GM12875 (cell line): ENCODE measurements around the gene SVIL.

Source experiments
- H3K4me3 ChIP-seq: one replicate; pipeline ENCODE4 v1.5.1; 2011; ENCODE audit warnings: low read depth, low read length, control low read depth
- TF ChIP-seq, protein P1 (sequence below): IDR thresholded peaks from 2 replicates; pipeline ENCODE4 v1.5.1; 2011; ENCODE audit warnings: low read depth, mild to moderate bottlenecking, control low read depth, inconsistent platforms, low read length, moderate library complexity, borderline replicate concordance; ENCODE audit not compliant: insufficient read depth

SVIL gene

DNA sequence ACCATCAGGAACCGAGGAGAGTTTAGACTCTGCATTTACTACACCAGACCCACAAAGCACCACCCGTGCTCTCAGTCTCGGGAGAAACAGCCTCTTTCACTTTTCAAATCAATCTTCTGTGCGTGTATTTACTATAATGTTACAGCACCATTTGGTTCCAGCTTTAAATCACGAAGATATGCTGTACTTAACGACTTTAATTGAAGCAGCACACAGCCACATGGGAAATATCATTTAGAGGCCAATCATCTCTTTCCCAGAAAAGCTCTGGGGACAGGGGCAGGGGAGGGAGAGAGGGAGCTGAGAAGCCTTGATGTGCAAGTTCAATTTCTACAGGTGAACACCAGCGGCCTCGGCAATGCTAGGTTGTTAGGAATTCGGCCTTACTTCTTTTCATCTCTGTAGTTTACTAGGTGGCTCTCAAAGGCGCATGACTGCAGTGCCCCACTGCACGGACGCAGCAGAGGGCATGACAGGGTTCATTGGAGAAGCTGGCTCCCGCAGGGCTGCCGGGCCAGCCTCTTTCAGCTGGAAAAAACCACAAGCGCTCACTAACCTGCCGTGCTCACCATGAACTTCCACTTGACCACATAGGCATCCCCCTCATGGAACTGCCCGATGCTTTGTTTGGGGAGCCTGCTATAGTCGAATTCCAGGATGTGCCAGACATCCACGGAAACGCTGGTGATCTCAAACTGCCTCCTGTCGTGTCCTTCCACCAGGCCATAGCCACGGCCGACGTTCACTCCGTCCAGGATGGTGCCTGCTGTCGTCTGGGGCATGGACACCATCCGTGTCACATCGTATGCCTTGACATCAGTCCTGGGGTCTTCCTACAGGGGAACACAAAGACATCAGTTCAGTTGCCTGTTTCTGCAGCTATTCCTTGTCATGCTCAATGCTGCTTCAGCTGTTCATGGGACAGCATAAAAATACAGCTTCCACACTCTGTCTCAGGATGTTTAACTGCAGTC lies 154.5 kb downstream of the SVIL start:
- TF ChIP-seq, protein P1, sequence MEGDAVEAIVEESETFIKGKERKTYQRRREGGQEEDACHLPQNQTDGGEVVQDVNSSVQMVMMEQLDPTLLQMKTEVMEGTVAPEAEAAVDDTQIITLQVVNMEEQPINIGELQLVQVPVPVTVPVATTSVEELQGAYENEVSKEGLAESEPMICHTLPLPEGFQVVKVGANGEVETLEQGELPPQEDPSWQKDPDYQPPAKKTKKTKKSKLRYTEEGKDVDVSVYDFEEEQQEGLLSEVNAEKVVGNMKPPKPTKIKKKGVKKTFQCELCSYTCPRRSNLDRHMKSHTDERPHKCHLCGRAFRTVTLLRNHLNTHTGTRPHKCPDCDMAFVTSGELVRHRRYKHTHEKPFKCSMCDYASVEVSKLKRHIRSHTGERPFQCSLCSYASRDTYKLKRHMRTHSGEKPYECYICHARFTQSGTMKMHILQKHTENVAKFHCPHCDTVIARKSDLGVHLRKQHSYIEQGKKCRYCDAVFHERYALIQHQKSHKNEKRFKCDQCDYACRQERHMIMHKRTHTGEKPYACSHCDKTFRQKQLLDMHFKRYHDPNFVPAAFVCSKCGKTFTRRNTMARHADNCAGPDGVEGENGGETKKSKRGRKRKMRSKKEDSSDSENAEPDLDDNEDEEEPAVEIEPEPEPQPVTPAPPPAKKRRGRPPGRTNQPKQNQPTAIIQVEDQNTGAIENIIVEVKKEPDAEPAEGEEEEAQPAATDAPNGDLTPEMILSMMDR, result no peak
- no peak overlapping the region for H3K4me3 ChIP-seq

GRCh38 chr10:29479081-29479925 lies 155.5 kb downstream of the SVIL start:
- H3K4me3 ChIP-seq, result no peak overlapping the region
- TF ChIP-seq, protein P1, result no peak

DNA sequence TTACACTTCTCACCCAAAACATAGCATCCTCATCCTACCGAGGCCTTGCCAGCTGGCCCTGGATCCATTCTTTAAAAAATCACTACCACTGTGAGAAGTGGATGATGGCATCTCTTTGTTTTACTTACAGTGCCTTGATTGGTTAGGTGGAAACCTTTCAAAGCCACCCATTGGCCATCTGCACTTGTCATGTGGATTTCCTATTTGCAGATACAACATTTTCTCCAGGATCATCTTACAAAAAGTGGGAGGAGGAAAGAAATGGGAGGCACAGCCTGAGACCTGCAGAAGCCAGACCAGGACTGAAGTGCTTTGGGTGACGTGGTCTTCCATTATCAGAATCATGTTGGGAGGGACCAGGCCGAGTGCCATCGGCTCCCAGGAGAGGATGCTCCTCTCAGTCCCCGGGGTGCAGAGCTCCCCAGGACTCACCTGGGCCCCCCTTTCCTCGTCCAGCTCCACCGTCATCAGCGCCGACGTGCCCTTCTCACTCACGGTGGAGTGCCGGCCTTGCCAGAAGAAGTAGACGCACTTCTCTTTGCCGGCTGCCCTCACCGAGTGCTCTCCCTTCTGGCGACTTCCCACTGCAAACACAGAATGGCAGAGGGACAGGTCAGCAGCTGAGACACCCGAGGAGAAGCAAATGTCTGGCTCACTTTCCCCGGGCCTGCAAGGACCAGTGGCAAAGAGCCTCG lies 161.2 kb downstream of the SVIL start:
- TF ChIP-seq, protein P1, result no peak
- no peak overlapping the region for H3K4me3 ChIP-seq

- H3K4me3 ChIP-seq, result no peak overlapping the region
- TF ChIP-seq, protein P1, result no peak
Observed at GRCh38 chr10:29473087-29473356, 161.7 kb downstream of the SVIL start.

DNA sequence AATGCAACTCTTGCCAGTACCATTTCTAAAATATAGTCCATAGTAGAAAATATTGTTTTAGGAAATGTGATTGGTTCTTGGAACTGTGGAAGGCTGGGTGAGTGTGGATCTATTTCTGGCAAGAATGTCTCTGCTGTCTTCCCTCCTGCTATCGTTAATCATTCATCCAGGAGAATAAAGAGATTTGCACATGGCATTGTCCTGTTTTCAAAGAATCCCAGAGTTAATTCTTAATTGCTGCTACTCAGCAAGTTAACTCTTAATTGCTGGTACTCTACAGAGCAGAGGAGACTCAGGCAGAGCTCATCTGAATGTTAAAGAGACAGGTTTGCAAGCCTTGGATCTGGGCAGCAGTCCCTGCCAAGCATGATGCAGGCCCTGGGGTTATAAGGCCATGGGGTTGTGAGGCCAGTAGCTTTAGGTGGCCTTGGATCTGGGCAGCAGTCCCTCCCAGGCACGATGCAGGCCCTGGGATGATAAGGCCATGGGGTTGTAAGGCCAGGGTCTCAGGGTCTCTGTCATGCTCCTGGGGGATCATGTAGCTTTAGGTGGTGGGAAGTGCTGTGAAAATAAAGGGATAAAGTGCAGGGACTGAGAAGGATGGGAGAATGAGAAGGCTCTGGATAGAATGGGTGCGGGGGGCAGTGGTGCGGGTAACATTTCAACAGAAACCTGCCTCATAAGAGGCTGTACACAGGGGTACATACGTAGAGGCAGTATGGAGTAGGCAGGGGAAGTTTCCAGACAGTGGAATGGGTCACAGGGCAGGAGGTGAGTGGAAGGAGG lies 162.3 kb downstream of the SVIL start:
- TF ChIP-seq, protein P1, result no peak
- H3K4me3 ChIP-seq, result no peak overlapping the region

- H3K4me3 ChIP-seq, result no peak overlapping the region
- TF ChIP-seq, protein P1, result no peak
Observed at GRCh38 chr10:29471544-29471859, 163.3 kb downstream of the SVIL start.
